ENCODE results near the gene HSBP1L1. TPM values are rescaled to one million over a fixed set of nuclear protein-coding genes. Genes with fewer than 3 reads are reported as not detected.
"Not testable (repeated sequence)": the region's sequence is repeated elsewhere in the genome, so short reads cannot be mapped to it uniquely, and the experiment has no call there.

The HSBP1L1 gene
- total RNA-seq, 1 donor from 2014 or later, result 6.1 TPM

- H3K27ac ChIP-seq (ENCODE audit: low read depth, low read length), result no peak overlapping the region
- no peaks in the 10 kb centered on the region for H3K36me3 ChIP-seq (ENCODE audit: insufficient read depth, low read length)
- H3K27me3 ChIP-seq (ENCODE audit: insufficient read depth, low read length), result no peaks in the 10 kb centered on the region
- Mint-ChIP-seq H3K9me3 (ENCODE audit: unreplicated experiment) (peaks cover 4% of the 10 kb centered on the region), H3K27me3 (ENCODE audit: low read depth, unreplicated experiment) (no peaks in the 10 kb centered on the region), H3K4me3 (ENCODE audit: unreplicated experiment) (no peak overlapping the region), H3K27ac (ENCODE audit: unreplicated experiment) (no peak overlapping the region), H3K4me1 (ENCODE audit: low read depth, unreplicated experiment) (peaks cover 11% of the 10 kb centered on the region), H3K36me3 (ENCODE audit: low read depth, unreplicated experiment) (peaks cover 9% of the 10 kb centered on the region)
- H3K9me3 ChIP-seq (ENCODE audit: insufficient read depth, low read depth, low read length), result no peaks in the 10 kb centered on the region
- H3K9ac ChIP-seq (ENCODE audit: low read length), result no peak overlapping the region
- peaks cover 6% of the 10 kb centered on the region for H3K79me2 ChIP-seq (ENCODE audit: insufficient read depth, low read length)
- H2AFZ ChIP-seq (ENCODE audit: low read depth, low read length), result no peak overlapping the region
- no peak for DNase-seq (ENCODE audit: low read depth)
- H3K4me2 ChIP-seq (ENCODE audit: low read length), result no peak overlapping the region
- FAIRE-seq, result no peak
- peaks cover 3% of the 10 kb centered on the region for H4K20me1 ChIP-seq (ENCODE audit: insufficient read depth, low read length)
- H3K4me3 ChIP-seq (ENCODE audit: insufficient read depth, low read depth, low read length), result no peak overlapping the region
- TF ChIP-seq EZH2 (IDR thresholded peaks at IDR 0.05; ENCODE audit: insufficient read depth, low read length) (no peak), CTCF (IDR thresholded peaks at IDR 0.05; ENCODE audit: insufficient read depth, low read depth, low read length) (no peak)
- H3K4me1 ChIP-seq (ENCODE audit: insufficient read depth, low read length), result peaks cover 10% of the 10 kb centered on the region
Measured at GRCh38 chr18:79955302-79956075, 9.0 kb upstream of the HSBP1L1 start.

GRCh38 chr18:79956276-79956675 lies 8.2 kb upstream of the HSBP1L1 start:
- TF ChIP-seq EZH2 (IDR thresholded peaks at IDR 0.05; ENCODE audit: insufficient read depth, low read length) (no peak), CTCF (IDR thresholded peaks at IDR 0.05; ENCODE audit: insufficient read depth, low read depth, low read length) (no peak)
- Histone ChIP-seq H3K27ac (ENCODE audit: low read depth, low read length) (no peak overlapping the region), H3K4me1 (ENCODE audit: insufficient read depth, low read length) (peaks cover 13% of the 10 kb centered on the region), H3K4me2 (ENCODE audit: low read length) (no peak overlapping the region), H3K79me2 (ENCODE audit: insufficient read depth, low read length) (no peaks in the 10 kb centered on the region), H4K20me1 (ENCODE audit: insufficient read depth, low read length) (no peaks in the 10 kb centered on the region), H2AFZ (ENCODE audit: low read depth, low read length) (no peak overlapping the region), H3K9ac (ENCODE audit: low read length) (no peak overlapping the region), H3K4me3 (ENCODE audit: insufficient read depth, low read depth, low read length) (no peak overlapping the region), H3K9me3 (ENCODE audit: insufficient read depth, low read depth, low read length) (no peaks in the 10 kb centered on the region), H3K36me3 (ENCODE audit: insufficient read depth, low read length) (no peaks in the 10 kb centered on the region), H3K27me3 (ENCODE audit: insufficient read depth, low read length) (no peaks in the 10 kb centered on the region)
- Mint-ChIP-seq H3K27me3 (ENCODE audit: low read depth, unreplicated experiment) (no peaks in the 10 kb centered on the region), H3K4me1 (ENCODE audit: low read depth, unreplicated experiment) (peaks cover 14% of the 10 kb centered on the region), H3K36me3 (ENCODE audit: low read depth, unreplicated experiment) (peaks cover 9% of the 10 kb centered on the region), H3K27ac (ENCODE audit: unreplicated experiment) (no peak overlapping the region), H3K9me3 (ENCODE audit: unreplicated experiment) (peaks cover 4% of the 10 kb centered on the region), H3K4me3 (ENCODE audit: unreplicated experiment) (no peak overlapping the region)
- DNase-seq (ENCODE audit: low read depth) (no peak), FAIRE-seq (no peak)

GRCh38 chr18:79958981-79959380 lies 5.5 kb upstream of the HSBP1L1 start:
- H3K4me3 Mint-ChIP-seq (ENCODE audit: unreplicated experiment), result no peak overlapping the region
- Histone ChIP-seq H3K79me2 (ENCODE audit: insufficient read depth, low read length) (no peaks in the 10 kb centered on the region), H3K4me3 (ENCODE audit: insufficient read depth, low read depth, low read length) (no peak overlapping the region), H3K27ac (ENCODE audit: low read depth, low read length) (no peak overlapping the region), H4K20me1 (ENCODE audit: insufficient read depth, low read length) (no peaks in the 10 kb centered on the region), H2AFZ (ENCODE audit: low read depth, low read length) (no peak overlapping the region), H3K36me3 (ENCODE audit: insufficient read depth, low read length) (no peaks in the 10 kb centered on the region), H3K4me1 (ENCODE audit: insufficient read depth, low read length) (peaks cover 31% of the 10 kb centered on the region), H3K9ac (ENCODE audit: low read length) (no peak overlapping the region), H3K9me3 (ENCODE audit: insufficient read depth, low read depth, low read length) (no peaks in the 10 kb centered on the region), H3K27me3 (ENCODE audit: insufficient read depth, low read length) (no peaks in the 10 kb centered on the region), H3K4me2 (ENCODE audit: low read length) (no peak overlapping the region)
- H3K9me3 Mint-ChIP-seq (ENCODE audit: unreplicated experiment), result peaks cover 3% of the 10 kb centered on the region
- TF ChIP-seq EZH2 (IDR thresholded peaks at IDR 0.05; ENCODE audit: insufficient read depth, low read length) (no peak), CTCF (IDR thresholded peaks at IDR 0.05; ENCODE audit: insufficient read depth, low read depth, low read length) (no peak)
- no peaks in the 10 kb centered on the region for H3K27me3 Mint-ChIP-seq (ENCODE audit: low read depth, unreplicated experiment)
- H3K4me1 Mint-ChIP-seq (ENCODE audit: low read depth, unreplicated experiment), result peaks cover 28% of the 10 kb centered on the region
- no peak overlapping the region for H3K27ac Mint-ChIP-seq (ENCODE audit: unreplicated experiment)
- DNase-seq (ENCODE audit: low read depth), result no peak
- H3K36me3 Mint-ChIP-seq (ENCODE audit: low read depth, unreplicated experiment), result peaks cover 10% of the 10 kb centered on the region
- FAIRE-seq, result no peak

GRCh38 chr18:79960161-79960801 lies 4.2 kb upstream of the HSBP1L1 start:
- not testable (repeated sequence) for H3K27ac Mint-ChIP-seq (ENCODE audit: unreplicated experiment); H4K20me1 ChIP-seq (ENCODE audit: insufficient read depth, low read length); H3K9me3 ChIP-seq (ENCODE audit: insufficient read depth, low read depth, low read length); H3K27me3 Mint-ChIP-seq (ENCODE audit: low read depth, unreplicated experiment); H3K9me3 Mint-ChIP-seq (ENCODE audit: unreplicated experiment); H3K36me3 Mint-ChIP-seq (ENCODE audit: low read depth, unreplicated experiment); FAIRE-seq; H3K27ac ChIP-seq (ENCODE audit: low read depth, low read length); H3K79me2 ChIP-seq (ENCODE audit: insufficient read depth, low read length); H3K36me3 ChIP-seq (ENCODE audit: insufficient read depth, low read length); H3K4me3 Mint-ChIP-seq (ENCODE audit: unreplicated experiment); H3K27me3 ChIP-seq (ENCODE audit: insufficient read depth, low read length); H3K4me3 ChIP-seq (ENCODE audit: insufficient read depth, low read depth, low read length)
- H2AFZ ChIP-seq (ENCODE audit: low read depth, low read length), result peak overlapping the region; percentile 34
- peaks cover 27% of the 10 kb centered on the region for H3K4me1 Mint-ChIP-seq (ENCODE audit: low read depth, unreplicated experiment)
- peak overlapping the region; percentile 69 for H3K4me2 ChIP-seq (ENCODE audit: low read length)
- peak; percentile 74 for DNase-seq (ENCODE audit: low read depth)
- peak overlapping the region; percentile 14 for H3K9ac ChIP-seq (ENCODE audit: low read length)
- H3K4me1 ChIP-seq (ENCODE audit: insufficient read depth, low read length), result peaks cover 38% of the 10 kb centered on the region
